ENCODE data around the gene FBRSL1.

DNA sequence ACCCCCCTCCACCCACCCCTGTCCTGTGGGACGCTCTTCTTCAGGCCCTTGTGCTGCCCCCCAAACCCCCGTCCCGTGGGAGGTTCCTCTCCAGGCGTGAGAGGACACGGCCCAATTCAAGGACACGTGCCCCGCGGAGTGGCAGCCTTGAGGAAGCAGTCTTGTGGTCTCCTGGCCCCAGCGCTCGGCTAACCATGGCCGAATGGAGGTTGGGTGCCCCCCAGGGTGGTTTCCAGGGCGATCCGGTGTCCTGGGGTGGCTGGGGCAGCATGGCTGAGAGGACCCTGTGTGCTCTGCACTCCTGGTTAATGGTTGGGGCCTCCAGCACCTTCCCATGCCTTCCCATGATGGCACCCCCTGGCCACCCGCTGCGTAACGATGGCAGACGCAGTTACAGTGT lies 66.8 kb downstream of the FBRSL1 start:
- TF ChIP-seq, protein P1, sequence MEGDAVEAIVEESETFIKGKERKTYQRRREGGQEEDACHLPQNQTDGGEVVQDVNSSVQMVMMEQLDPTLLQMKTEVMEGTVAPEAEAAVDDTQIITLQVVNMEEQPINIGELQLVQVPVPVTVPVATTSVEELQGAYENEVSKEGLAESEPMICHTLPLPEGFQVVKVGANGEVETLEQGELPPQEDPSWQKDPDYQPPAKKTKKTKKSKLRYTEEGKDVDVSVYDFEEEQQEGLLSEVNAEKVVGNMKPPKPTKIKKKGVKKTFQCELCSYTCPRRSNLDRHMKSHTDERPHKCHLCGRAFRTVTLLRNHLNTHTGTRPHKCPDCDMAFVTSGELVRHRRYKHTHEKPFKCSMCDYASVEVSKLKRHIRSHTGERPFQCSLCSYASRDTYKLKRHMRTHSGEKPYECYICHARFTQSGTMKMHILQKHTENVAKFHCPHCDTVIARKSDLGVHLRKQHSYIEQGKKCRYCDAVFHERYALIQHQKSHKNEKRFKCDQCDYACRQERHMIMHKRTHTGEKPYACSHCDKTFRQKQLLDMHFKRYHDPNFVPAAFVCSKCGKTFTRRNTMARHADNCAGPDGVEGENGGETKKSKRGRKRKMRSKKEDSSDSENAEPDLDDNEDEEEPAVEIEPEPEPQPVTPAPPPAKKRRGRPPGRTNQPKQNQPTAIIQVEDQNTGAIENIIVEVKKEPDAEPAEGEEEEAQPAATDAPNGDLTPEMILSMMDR (IDR thresholded peaks at IDR 0.05): no peak
- no peak for TF ChIP-seq POLR2AphosphoS5 (IDR thresholded peaks at IDR 0.05)

Measured in breast epithelium (tissue), 3 donors.